GM23338 (cell line): ENCODE results near the gene EEF1AKMT2. TPM values are rescaled to one million over a fixed set of nuclear protein-coding genes. Genes with fewer than 3 reads are reported as not detected.
A peak's percentile ranks its signal among the peaks of the same experiment; 100 is the strongest.

Experiments used
- ATAC-seq: fragments of 200-7000 bp; cut with Tn5 transposase; 3 replicates; pipeline ENCODE4 v1.9.1; 2020
- DNase-seq: peaks from one replicate; pipeline ENCODE4 v3.0.0-alpha.2; 2015; ENCODE audit warnings: low spot score
- H2AFZ ChIP-seq: fragments of 200-600 bp; sonication (generic); 2 replicates; pipeline ENCODE4 v1.8.0; 2016; ENCODE audit warnings: antibody characterized with exemption, mild to moderate bottlenecking, moderate library complexity
- H3F3A ChIP-seq: fragments of 200-600 bp; sonication (generic); replicated peaks from 2 replicates; pipeline ENCODE4 v1.8.0; 2017; ENCODE audit warnings: antibody characterized with exemption, mixed run types, low read depth
- H3K27ac ChIP-seq: fragments of 200-600 bp; sonication (generic); 2 replicates; pipeline ENCODE4 v1.6.1; 2016; ENCODE audit warnings: low read depth
- H3K27me3 ChIP-seq: fragments of 200-600 bp; sonication (generic); 2 replicates; pipeline ENCODE4 v1.8.0; 2016; ENCODE audit warnings: mild to moderate bottlenecking, mixed run types, moderate library complexity; ENCODE audit not compliant: insufficient read depth
- H3K36me3 ChIP-seq: fragments of 200-600 bp; sonication (generic); 2 replicates; pipeline ENCODE4 v1.8.0; 2016; ENCODE audit warnings: mild to moderate bottlenecking; ENCODE audit not compliant: insufficient read depth
- H3K4me1 ChIP-seq: fragments of 200-600 bp; sonication (generic); 2 replicates; pipeline ENCODE4 v1.8.0; 2016; ENCODE audit warnings: mild to moderate bottlenecking, moderate library complexity; ENCODE audit not compliant: insufficient read depth
- H3K4me2 ChIP-seq: fragments of 200-600 bp; sonication (generic); 2 replicates; pipeline ENCODE4 v1.7.1; 2017; ENCODE audit warnings: mixed run types
- H3K4me3 ChIP-seq: fragments of 200-600 bp; sonication (generic); 2 replicates; pipeline ENCODE4 v1.6.1; 2016; ENCODE audit warnings: mixed run types
- H3K79me2 ChIP-seq: fragments of 200-600 bp; sonication (generic); replicated peaks from 2 replicates; pipeline ENCODE4 v1.8.0; 2017; ENCODE audit warnings: mild to moderate bottlenecking; ENCODE audit not compliant: insufficient read depth
- H3K9me2 ChIP-seq: fragments of 200-600 bp; sonication (generic); 2 replicates; pipeline ENCODE4 v1.8.0; 2017; ENCODE audit not compliant: insufficient read depth
- H4K20me1 ChIP-seq: fragments of 200-600 bp; sonication (generic); replicated peaks from 2 replicates; pipeline ENCODE4 v1.8.0; 2017; ENCODE audit warnings: mild to moderate bottlenecking; ENCODE audit not compliant: insufficient read depth
- H3K27ac Mint-ChIP-seq: 2 replicates; pipeline ENCODE4 v1.8.0; 2020; ENCODE audit warnings: inconsistent platforms, mild to moderate bottlenecking, moderate library complexity, mixed read lengths
- H3K27me3 Mint-ChIP-seq: 3 replicates; pipeline ENCODE4 v1.8.0; 2022; ENCODE audit warnings: low read depth, mild to moderate bottlenecking, moderate library complexity, mixed read lengths, inconsistent platforms; ENCODE audit not compliant: insufficient read depth, poor library complexity
- H3K36me3 Mint-ChIP-seq: 3 replicates; pipeline ENCODE4 v1.8.0; 2021; ENCODE audit warnings: low read depth, mild to moderate bottlenecking, inconsistent platforms, moderate library complexity, mixed read lengths
- H3K4me1 Mint-ChIP-seq: 3 replicates; pipeline ENCODE4 v1.8.0; 2020; ENCODE audit warnings: mild to moderate bottlenecking, inconsistent platforms, mixed read lengths
- H3K4me3 Mint-ChIP-seq: 3 replicates; pipeline ENCODE4 v1.8.0; 2021; ENCODE audit warnings: moderate library complexity, mild to moderate bottlenecking, inconsistent platforms, mixed read lengths
- H3K9me3 Mint-ChIP-seq: 3 replicates; pipeline ENCODE4 v1.8.0; 2020; ENCODE audit warnings: moderate library complexity, mild to moderate bottlenecking, inconsistent platforms, mixed read lengths
- CREB1 ChIP-seq: fragments of 250-450 bp; sonication (Bioruptor Pico); IDR thresholded peaks from 2 replicates; pipeline ENCODE4 v1.5.0; 2020; ENCODE audit warnings: low read depth, mild to moderate bottlenecking, moderate library complexity
- EZH2phosphoT487 ChIP-seq: fragments of 200-600 bp; sonication (generic); IDR thresholded peaks from one replicate; pipeline ENCODE4 v1.8.1; 2018; ENCODE audit warnings: antibody characterized with exemption; ENCODE audit not compliant: unreplicated experiment
- JUNB ChIP-seq: IDR thresholded peaks from one replicate; pipeline ENCODE4 v1.6.1; 2016; ENCODE audit warnings: antibody characterized with exemption; ENCODE audit not compliant: unreplicated experiment
- NANOG ChIP-seq: IDR thresholded peaks from 2 replicates; pipeline ENCODE4 v1.6.1; 2016; ENCODE audit warnings: antibody characterized with exemption, borderline replicate concordance
- POLR2AphosphoS5 ChIP-seq: IDR thresholded peaks from 2 replicates; pipeline ENCODE4 v1.6.1; 2016; ENCODE audit warnings: antibody characterized with exemption, low read depth
- ZNF114 ChIP-seq: fragments of 250-450 bp; sonication (Bioruptor Pico); IDR thresholded peaks from 2 replicates; pipeline ENCODE4 v1.5.0; 2020; ENCODE audit warnings: mild to moderate bottlenecking, moderate library complexity
- polyA plus RNA-seq: library from polyadenylated mRNA; unstranded; fragments of >200 nt; fragmentation: Nextera tagmentation; extraction: Ambion mirVana; gene quantifications from 2 replicates; pipeline ENCODE4 v1.2.1, GENCODE V29; 2016
- total RNA-seq: library from RNA; depleted of rRNA; stranded (reverse); fragments of >200 nt; shearing (Covaris generic); gene quantifications from 2 replicates; pipeline ENCODE4 v1.2.3, GENCODE V29; 2014
- TF ChIP-seq, protein P1 (sequence below): IDR thresholded peaks from one replicate; pipeline ENCODE4 v1.6.1; 2018; ENCODE audit warnings: antibody characterized with exemption; ENCODE audit not compliant: unreplicated experiment
- TF ChIP-seq, protein P2 (sequence below): fragments of 250-450 bp; sonication (Bioruptor Pico); IDR thresholded peaks from 2 replicates; pipeline ENCODE4 v1.5.0; 2020; ENCODE audit warnings: mild to moderate bottlenecking, moderate library complexity

The EEF1AKMT2 gene
- total and polyA plus RNA-seq, 2 experiments from 2014 or later, result 35.0 to 38.0 TPM

DNA sequence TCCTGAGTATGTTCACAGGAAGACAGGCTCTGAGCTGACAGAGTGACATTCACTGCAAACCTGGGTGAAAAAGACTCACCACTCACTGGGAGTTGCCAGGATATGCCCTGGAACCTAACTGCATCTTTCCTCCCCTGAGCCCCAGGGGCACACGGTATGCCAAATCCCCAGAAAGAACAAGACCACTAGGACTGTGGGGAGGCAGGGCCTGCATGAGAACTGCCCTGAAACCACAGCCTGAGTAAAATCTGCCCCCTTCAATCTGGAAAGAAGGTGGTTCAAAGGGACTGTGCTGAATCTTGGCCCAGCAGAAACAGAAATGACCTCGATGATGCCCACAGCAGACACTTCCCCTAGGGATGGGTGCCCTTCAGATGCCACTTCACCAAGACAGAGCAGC is 54.0 kb downstream of the EEF1AKMT2 start:
- H3K4me3 ChIP-seq, result no peak overlapping the region
- peaks cover 24% of the 10 kb centered on the region for H3K79me2 ChIP-seq
- peak overlapping the region; percentile 68; the same call in 1 of the 2 replicates for H3K4me2 ChIP-seq
- TF ChIP-seq JUNB, result no peak
- TF ChIP-seq, protein P1, sequence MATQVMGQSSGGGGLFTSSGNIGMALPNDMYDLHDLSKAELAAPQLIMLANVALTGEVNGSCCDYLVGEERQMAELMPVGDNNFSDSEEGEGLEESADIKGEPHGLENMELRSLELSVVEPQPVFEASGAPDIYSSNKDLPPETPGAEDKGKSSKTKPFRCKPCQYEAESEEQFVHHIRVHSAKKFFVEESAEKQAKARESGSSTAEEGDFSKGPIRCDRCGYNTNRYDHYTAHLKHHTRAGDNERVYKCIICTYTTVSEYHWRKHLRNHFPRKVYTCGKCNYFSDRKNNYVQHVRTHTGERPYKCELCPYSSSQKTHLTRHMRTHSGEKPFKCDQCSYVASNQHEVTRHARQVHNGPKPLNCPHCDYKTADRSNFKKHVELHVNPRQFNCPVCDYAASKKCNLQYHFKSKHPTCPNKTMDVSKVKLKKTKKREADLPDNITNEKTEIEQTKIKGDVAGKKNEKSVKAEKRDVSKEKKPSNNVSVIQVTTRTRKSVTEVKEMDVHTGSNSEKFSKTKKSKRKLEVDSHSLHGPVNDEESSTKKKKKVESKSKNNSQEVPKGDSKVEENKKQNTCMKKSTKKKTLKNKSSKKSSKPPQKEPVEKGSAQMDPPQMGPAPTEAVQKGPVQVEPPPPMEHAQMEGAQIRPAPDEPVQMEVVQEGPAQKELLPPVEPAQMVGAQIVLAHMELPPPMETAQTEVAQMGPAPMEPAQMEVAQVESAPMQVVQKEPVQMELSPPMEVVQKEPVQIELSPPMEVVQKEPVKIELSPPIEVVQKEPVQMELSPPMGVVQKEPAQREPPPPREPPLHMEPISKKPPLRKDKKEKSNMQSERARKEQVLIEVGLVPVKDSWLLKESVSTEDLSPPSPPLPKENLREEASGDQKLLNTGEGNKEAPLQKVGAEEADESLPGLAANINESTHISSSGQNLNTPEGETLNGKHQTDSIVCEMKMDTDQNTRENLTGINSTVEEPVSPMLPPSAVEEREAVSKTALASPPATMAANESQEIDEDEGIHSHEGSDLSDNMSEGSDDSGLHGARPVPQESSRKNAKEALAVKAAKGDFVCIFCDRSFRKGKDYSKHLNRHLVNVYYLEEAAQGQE, result no peak
- no peak for TF ChIP-seq ZNF114 (CRISPR knock-in tag)
- no peak for TF ChIP-seq CREB1 (CRISPR knock-in tag)
- peaks cover 20% of the 10 kb centered on the region for H3K27me3 ChIP-seq
- no peak overlapping the region for H3K27ac ChIP-seq
- Mint-ChIP-seq H3K4me1 (peaks cover 69% of the 10 kb centered on the region), H3K27ac (no peak overlapping the region), H3K9me3 (no peaks in the 10 kb centered on the region), H3K36me3 (peaks cover 4% of the 10 kb centered on the region; the same call in 1 of the 3 replicates), H3K27me3 (peaks cover 35% of the 10 kb centered on the region), H3K4me3 (no peak overlapping the region; the same call in 2 of the 3 replicates)
- H4K20me1 ChIP-seq, result peaks cover 32% of the 10 kb centered on the region
- peaks cover 57% of the 10 kb centered on the region for H3K4me1 ChIP-seq
- H3F3A ChIP-seq, result 0 out of 2 replicates have a peak, but pooled peaks cover 3% of the 10 kb centered on the region
- H3K9me2 ChIP-seq, result no peaks in the 10 kb centered on the region
- DNase-seq (no peak), ATAC-seq (no peak)
- H3K36me3 ChIP-seq, result no peaks in the 10 kb centered on the region
- no peak overlapping the region for H2AFZ ChIP-seq

DNA sequence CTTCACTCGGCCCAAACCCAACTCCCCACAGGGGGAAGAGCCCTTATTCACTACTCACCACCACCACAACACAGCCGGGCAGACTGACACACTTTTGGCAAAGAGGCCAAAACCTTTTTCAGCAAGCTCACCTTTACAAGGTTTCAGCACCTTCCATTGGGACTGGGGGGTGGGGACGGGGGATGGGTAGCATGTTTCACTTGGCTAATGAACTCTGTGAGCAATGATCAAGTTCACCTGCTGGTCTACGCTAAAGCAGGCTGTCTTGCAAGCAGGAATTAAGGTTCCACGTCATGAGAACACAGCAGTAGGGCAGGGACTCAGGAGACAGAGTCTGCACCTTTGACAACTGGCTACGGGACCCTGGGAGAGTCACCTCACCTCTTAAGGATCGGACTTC is 54.5 kb downstream of the EEF1AKMT2 start:
- H3K4me2 ChIP-seq, result peak overlapping the region; percentile 68
- TF ChIP-seq, protein P2, sequence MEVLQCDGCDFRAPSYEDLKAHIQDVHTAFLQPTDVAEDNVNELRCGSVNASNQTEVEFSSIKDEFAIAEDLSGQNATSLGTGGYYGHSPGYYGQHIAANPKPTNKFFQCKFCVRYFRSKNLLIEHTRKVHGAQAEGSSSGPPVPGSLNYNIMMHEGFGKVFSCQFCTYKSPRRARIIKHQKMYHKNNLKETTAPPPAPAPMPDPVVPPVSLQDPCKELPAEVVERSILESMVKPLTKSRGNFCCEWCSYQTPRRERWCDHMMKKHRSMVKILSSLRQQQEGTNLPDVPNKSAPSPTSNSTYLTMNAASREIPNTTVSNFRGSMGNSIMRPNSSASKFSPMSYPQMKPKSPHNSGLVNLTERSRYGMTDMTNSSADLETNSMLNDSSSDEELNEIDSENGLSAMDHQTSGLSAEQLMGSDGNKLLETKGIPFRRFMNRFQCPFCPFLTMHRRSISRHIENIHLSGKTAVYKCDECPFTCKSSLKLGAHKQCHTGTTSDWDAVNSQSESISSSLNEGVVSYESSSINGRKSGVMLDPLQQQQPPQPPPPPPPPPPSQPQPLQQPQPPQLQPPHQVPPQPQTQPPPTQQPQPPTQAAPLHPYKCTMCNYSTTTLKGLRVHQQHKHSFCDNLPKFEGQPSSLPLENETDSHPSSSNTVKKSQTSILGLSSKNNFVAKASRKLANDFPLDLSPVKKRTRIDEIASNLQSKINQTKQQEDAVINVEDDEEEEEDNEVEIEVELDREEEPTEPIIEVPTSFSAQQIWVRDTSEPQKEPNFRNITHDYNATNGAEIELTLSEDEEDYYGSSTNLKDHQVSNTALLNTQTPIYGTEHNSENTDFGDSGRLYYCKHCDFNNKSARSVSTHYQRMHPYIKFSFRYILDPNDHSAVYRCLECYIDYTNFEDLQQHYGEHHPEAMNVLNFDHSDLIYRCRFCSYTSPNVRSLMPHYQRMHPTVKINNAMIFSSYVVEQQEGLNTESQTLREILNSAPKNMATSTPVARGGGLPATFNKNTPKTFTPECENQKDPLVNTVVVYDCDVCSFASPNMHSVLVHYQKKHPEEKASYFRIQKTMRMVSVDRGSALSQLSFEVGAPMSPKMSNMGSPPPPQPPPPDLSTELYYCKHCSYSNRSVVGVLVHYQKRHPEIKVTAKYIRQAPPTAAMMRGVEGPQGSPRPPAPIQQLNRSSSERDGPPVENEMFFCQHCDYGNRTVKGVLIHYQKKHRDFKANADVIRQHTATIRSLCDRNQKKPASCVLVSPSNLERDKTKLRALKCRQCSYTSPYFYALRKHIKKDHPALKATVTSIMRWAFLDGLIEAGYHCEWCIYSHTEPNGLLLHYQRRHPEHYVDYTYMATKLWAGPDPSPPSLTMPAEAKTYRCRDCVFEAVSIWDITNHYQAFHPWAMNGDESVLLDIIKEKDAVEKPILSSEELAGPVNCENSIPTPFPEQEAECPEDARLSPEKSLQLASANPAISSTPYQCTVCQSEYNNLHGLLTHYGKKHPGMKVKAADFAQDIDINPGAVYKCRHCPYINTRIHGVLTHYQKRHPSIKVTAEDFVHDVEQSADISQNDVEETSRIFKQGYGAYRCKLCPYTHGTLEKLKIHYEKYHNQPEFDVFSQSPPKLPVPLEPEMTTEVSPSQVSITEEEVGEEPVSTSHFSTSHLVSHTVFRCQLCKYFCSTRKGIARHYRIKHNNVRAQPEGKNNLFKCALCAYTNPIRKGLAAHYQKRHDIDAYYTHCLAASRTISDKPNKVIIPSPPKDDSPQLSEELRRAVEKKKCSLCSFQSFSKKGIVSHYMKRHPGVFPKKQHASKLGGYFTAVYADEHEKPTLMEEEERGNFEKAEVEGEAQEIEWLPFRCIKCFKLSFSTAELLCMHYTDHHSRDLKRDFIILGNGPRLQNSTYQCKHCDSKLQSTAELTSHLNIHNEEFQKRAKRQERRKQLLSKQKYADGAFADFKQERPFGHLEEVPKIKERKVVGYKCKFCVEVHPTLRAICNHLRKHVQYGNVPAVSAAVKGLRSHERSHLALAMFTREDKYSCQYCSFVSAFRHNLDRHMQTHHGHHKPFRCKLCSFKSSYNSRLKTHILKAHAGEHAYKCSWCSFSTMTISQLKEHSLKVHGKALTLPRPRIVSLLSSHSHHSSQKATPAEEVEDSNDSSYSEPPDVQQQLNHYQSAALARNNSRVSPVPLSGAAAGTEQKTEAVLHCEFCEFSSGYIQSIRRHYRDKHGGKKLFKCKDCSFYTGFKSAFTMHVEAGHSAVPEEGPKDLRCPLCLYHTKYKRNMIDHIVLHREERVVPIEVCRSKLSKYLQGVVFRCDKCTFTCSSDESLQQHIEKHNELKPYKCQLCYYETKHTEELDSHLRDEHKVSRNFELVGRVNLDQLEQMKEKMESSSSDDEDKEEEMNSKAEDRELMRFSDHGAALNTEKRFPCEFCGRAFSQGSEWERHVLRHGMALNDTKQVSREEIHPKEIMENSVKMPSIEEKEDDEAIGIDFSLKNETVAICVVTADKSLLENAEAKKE (CRISPR knock-in tag), result no peak
- TF ChIP-seq, protein P1, result no peak
- TF ChIP-seq EZH2phosphoT487, result no peak
- TF ChIP-seq CREB1 (CRISPR knock-in tag), result no peak
- no peak for TF ChIP-seq JUNB
- TF ChIP-seq NANOG, result no peak
- TF ChIP-seq POLR2AphosphoS5, result no peak

More for the DNA sequence above, 54.5 kb downstream of the EEF1AKMT2 start:
- no peak overlapping the region for H2AFZ ChIP-seq
- H3F3A ChIP-seq, result 0 out of 2 replicates have a peak, but pooled peaks cover 3% of the 10 kb centered on the region
- Mint-ChIP-seq H3K27ac (no peak overlapping the region), H3K4me3 (peak overlapping the region; percentile 4; the same call in 1 of the 3 replicates), H3K9me3 (no peaks in the 10 kb centered on the region), H3K36me3 (peaks cover 4% of the 10 kb centered on the region; the same call in 1 of the 3 replicates), H3K27me3 (peaks cover 30% of the 10 kb centered on the region), H3K4me1 (peaks cover 65% of the 10 kb centered on the region)
- DNase-seq, result no peak
- H4K20me1 ChIP-seq, result peaks cover 32% of the 10 kb centered on the region
- H3K27ac ChIP-seq, result no peak overlapping the region
- peaks cover 16% of the 10 kb centered on the region for H3K27me3 ChIP-seq
- peaks cover 53% of the 10 kb centered on the region for H3K4me1 ChIP-seq
- H3K79me2 ChIP-seq, result peaks cover 24% of the 10 kb centered on the region
- no peak overlapping the region for H3K4me3 ChIP-seq
- no peaks in the 10 kb centered on the region for H3K36me3 ChIP-seq
- H3K9me2 ChIP-seq, result no peaks in the 10 kb centered on the region
- ATAC-seq, result no peak
